Uterus (tissue), 2 donors: ENCODE results near the gene PI16.

ENCODE experiments used
- POLR2A ChIP-seq, 2 donors: fragments of 450-650 bp; IDR thresholded peaks; one replicate each; pipeline ENCODE4 v1.6.1; 2016; ENCODE audit warnings: antibody characterized with exemption in 2 of 2, mild to moderate bottlenecking in 1 of 2, moderate library complexity in 1 of 2
- TF ChIP-seq, protein P1 (sequence below), 4 experiments: fragments of 200-600 bp in 2 of 4; fragments of 450-650 bp in 2 of 4; sonication (generic) in 2 of 4; IDR thresholded peaks; one replicate each; pipeline ENCODE4 v1.5.1; 2016 to 2019; ENCODE audit warnings: antibody characterized with exemption in 4 of 4, mild to moderate bottlenecking in 2 of 4, moderate library complexity in 1 of 4

GRCh38 chr6:36934901-36935300, 19.6 kb upstream of the PI16 start:
- TF ChIP-seq, protein P1, sequence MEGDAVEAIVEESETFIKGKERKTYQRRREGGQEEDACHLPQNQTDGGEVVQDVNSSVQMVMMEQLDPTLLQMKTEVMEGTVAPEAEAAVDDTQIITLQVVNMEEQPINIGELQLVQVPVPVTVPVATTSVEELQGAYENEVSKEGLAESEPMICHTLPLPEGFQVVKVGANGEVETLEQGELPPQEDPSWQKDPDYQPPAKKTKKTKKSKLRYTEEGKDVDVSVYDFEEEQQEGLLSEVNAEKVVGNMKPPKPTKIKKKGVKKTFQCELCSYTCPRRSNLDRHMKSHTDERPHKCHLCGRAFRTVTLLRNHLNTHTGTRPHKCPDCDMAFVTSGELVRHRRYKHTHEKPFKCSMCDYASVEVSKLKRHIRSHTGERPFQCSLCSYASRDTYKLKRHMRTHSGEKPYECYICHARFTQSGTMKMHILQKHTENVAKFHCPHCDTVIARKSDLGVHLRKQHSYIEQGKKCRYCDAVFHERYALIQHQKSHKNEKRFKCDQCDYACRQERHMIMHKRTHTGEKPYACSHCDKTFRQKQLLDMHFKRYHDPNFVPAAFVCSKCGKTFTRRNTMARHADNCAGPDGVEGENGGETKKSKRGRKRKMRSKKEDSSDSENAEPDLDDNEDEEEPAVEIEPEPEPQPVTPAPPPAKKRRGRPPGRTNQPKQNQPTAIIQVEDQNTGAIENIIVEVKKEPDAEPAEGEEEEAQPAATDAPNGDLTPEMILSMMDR (IDR thresholded peaks at IDR 0.05): no peak
- TF ChIP-seq POLR2A (IDR thresholded peaks at IDR 0.05): no peak
